ENCODE results near the gene DEPP1. TPM values are rescaled to one million over a fixed set of nuclear protein-coding genes. Genes with fewer than 3 reads are reported as not detected.

DEPP1 gene
- total and polyA plus RNA-seq, 2 donors (not counting 1 experiment from before 2014, with no cell fraction given), result not detected

GRCh38 chr10:44974082-44974627 lies 4.5 kb downstream of the DEPP1 start:
- POLR2A ChIA-PET, result no interaction called here
- CTCF ChIA-PET, result interaction anchor here (0.7 to 2.7 kb wide), 3 partner anchors 10 to 77 kb away, joined by 3 to 55 read pairs (median 24); no protein-coding TSS in a partner anchor
- peak overlapping the region; percentile 95 for H2AFZ ChIP-seq (ENCODE audit: insufficient read depth, low read depth, low read length, poor library complexity, severe bottlenecking)
- H3K9ac ChIP-seq (ENCODE audit: low read length), result peak overlapping the region; percentile 73
- TF ChIP-seq CTCF (IDR thresholded peaks at IDR 0.05) (no peak), EZH2 (IDR thresholded peaks at IDR 0.05; ENCODE audit: borderline replicate concordance, insufficient read depth, low read depth, low read length, poor library complexity, severe bottlenecking) (no peak)
- peaks cover 0 to 9% (median 0%) of the 10 kb centered on the region in 4 experiments for H3K27me3 ChIP-seq (replicated peaks in 1 of 4; ENCODE audit: control extremely low read depth in 1 of 4, control insufficient read depth in 3 of 4, insufficient read depth in 4 of 4, low read length in 3 of 4)
- H3K79me2 ChIP-seq (ENCODE audit: control insufficient read depth, insufficient read depth, low read length), result no peaks in the 10 kb centered on the region
- H3K27me3 Mint-ChIP-seq, result no peaks in the 10 kb centered on the region
- peaks cover 27% of the 10 kb centered on the region for H3K4me1 Mint-ChIP-seq
- 28% methylated on average over 3 of the region's 7 CpGs for WGBS (ENCODE audit: insufficient coverage)
- peak overlapping the region; percentile 86 for H3K4me3 Mint-ChIP-seq
- no peaks in the 10 kb centered on the region for H3K9me3 ChIP-seq (ENCODE audit: control extremely low read depth in 1 of 3, control insufficient read depth in 2 of 3, insufficient read depth in 1 of 3, low read length in 2 of 3)
- intact Hi-C loops (cut with micrococcal nuclease), result loop anchor here (2.0 to 5.0 kb wide), 2 partner anchors 97 to 1301 kb away; no protein-coding TSS in a partner anchor
- H3K4me2 ChIP-seq (replicated peaks; ENCODE audit: low read depth, low read length, poor library complexity, severe bottlenecking), result peak overlapping the region; percentile 94
- no peaks in the 10 kb centered on the region for H3K36me3 ChIP-seq (replicated peaks in 1 of 2; ENCODE audit: control extremely low read depth in 1 of 2, control insufficient read depth in 1 of 2, extremely low read depth in 1 of 2, insufficient read depth in 2 of 2, low read length in 1 of 2)
- no peaks in the 10 kb centered on the region for H3K9me3 Mint-ChIP-seq (ENCODE audit: insufficient read depth)
- H3K27ac ChIP-seq (ENCODE audit: low read length in 2 of 2), result no peak overlapping the region
- DNase-seq, result peak; percentile 29
- H4K20me1 ChIP-seq (ENCODE audit: control insufficient read depth, insufficient read depth, low read length, poor library complexity, severe bottlenecking), result no peaks in the 10 kb centered on the region
- H3K27ac Mint-ChIP-seq, result peak overlapping the region; percentile 73
- ATAC-seq (ENCODE audit: low read depth), result no peak
- H3K4me1 ChIP-seq (ENCODE audit: control insufficient read depth in 2 of 2, insufficient read depth in 2 of 2, low read length in 2 of 2), result peaks cover 20 to 37% of the 10 kb centered on the region in 2 donors
- H3K4me3 ChIP-seq (ENCODE audit: control extremely low read depth in 1 of 5, extremely low read depth in 1 of 5, insufficient read depth in 1 of 5, low read depth in 2 of 5, low read length in 4 of 5), result peak overlapping the region in 4 of 5 experiments; percentile 49 to 70 (median 54)
